Activated CD4-positive, alpha-beta T cell treated with anti-CD3 and anti-CD28 coated beads, Interleukin-2, amount 50 U/mL, for 48 hours (primary cell): Measurements from ENCODE around the gene PLEKHA5.
A peak's percentile ranks its signal among the peaks of the same experiment; 100 is the strongest.
"Not testable (repeated sequence)": the region's sequence is repeated elsewhere in the genome, so short reads cannot be mapped to it uniquely, and the experiment has no call there.

Experiments
- DNase-seq, 2 experiments: peaks; one replicate each; pipeline ENCODE4 v3.0.0-alpha.2; 2020

PLEKHA5 gene

GRCh38 chr12:19369691-19370148, 240.2 kb downstream of the PLEKHA5 start:
- DNase-seq: no peak

- DNase-seq: no peak
Observed at GRCh38 chr12:19373586-19373985, 244.1 kb downstream of the PLEKHA5 start.

GRCh38 chr12:19375888-19376287, 246.4 kb downstream of the PLEKHA5 start:
- no peak for DNase-seq

GRCh38 chr12:19376691-19377090, 247.2 kb downstream of the PLEKHA5 start:
- no peak for DNase-seq

GRCh38 chr12:19382111-19382526, 252.6 kb downstream of the PLEKHA5 start:
- peak; percentile 62 to 63 for DNase-seq

GRCh38 chr12:19382563-19382962, 253.0 kb downstream of the PLEKHA5 start:
- DNase-seq: no peak

- no peak for DNase-seq
Observed at GRCh38 chr12:19387161-19387560, 257.6 kb downstream of the PLEKHA5 start.

GRCh38 chr12:19388131-19388549, 258.6 kb downstream of the PLEKHA5 start:
- no peak for DNase-seq

GRCh38 chr12:19390051-19390598, 260.6 kb downstream of the PLEKHA5 start:
- DNase-seq: no peak

GRCh38 chr12:19392644-19393043, 263.1 kb downstream of the PLEKHA5 start:
- not testable (repeated sequence) for DNase-seq

- no peak for DNase-seq
Observed at GRCh38 chr12:19394385-19394784, 264.9 kb downstream of the PLEKHA5 start.

- DNase-seq: no peak
Observed at GRCh38 chr12:19397534-19397933, 268.0 kb downstream of the PLEKHA5 start.

GRCh38 chr12:19398376-19399363, 269.1 kb downstream of the PLEKHA5 start:
- DNase-seq: no peak

GRCh38 chr12:19400649-19401285, 271.2 kb downstream of the PLEKHA5 start:
- not testable (repeated sequence) for DNase-seq

GRCh38 chr12:19402211-19402610, 272.7 kb downstream of the PLEKHA5 start:
- DNase-seq: no peak

GRCh38 chr12:19402743-19403431, 273.4 kb downstream of the PLEKHA5 start:
- DNase-seq: no peak

- no peak for DNase-seq
Observed at GRCh38 chr12:19404242-19404880, 274.8 kb downstream of the PLEKHA5 start.

- no peak for DNase-seq
Observed at GRCh38 chr12:19409376-19409775, 279.8 kb downstream of the PLEKHA5 start.

GRCh38 chr12:19410211-19410610, 280.7 kb downstream of the PLEKHA5 start:
- no peak for DNase-seq

GRCh38 chr12:19410629-19411185, 281.2 kb downstream of the PLEKHA5 start:
- no peak for DNase-seq

GRCh38 chr12:19411234-19412204, 282.0 kb downstream of the PLEKHA5 start:
- no peak for DNase-seq
